ENCODE data around the gene RLN1.
"Not testable (repeated sequence)": the region's sequence is repeated elsewhere in the genome, so short reads cannot be mapped to it uniquely, and the experiment has no call there.

RLN1 gene

GRCh38 chr9:5321058-5321457 is 18.6 kb downstream of the RLN1 start:
- DNase-seq, result no peak

GRCh38 chr9:5316406-5316805 is 23.3 kb downstream of the RLN1 start:
- not testable (repeated sequence) for DNase-seq

GRCh38 chr9:5315187-5315923 is 24.3 kb downstream of the RLN1 start:
- no peak for DNase-seq

GRCh38 chr9:5310851-5311250 is 28.8 kb downstream of the RLN1 start:
- DNase-seq, result no peak

- DNase-seq, result no peak
These were observed 33.9 kb downstream of the RLN1 start for GRCh38 chr9:5305741-5306140.

- DNase-seq, result not testable (repeated sequence)
These were observed 35.6 kb downstream of the RLN1 start, which contains the start of gene RLN2 for GRCh38 chr9:5303840-5304795. RLN2 (minus strand) TSS chr9:5304716; CDS start chr9:5304580, 136 bp downstream.

- DNase-seq, result no peak
These were observed 38.1 kb downstream of the RLN1 start for GRCh38 chr9:5301544-5301943.

- no peak for DNase-seq
These were observed 47.5 kb downstream of the RLN1 start for GRCh38 chr9:5292141-5292540.

GRCh38 chr9:5288591-5288990 is 51.1 kb downstream of the RLN1 start:
- DNase-seq, result no peak

GRCh38 chr9:5286262-5286661 is 53.4 kb downstream of the RLN1 start:
- no peak for DNase-seq
